H1 (cell line): ENCODE data around the gene KRTAP12-3. TPM values are rescaled to one million over a fixed set of nuclear protein-coding genes. Genes with fewer than 3 reads are reported as not detected.

Experiments
- CHD1 ChIP-seq: IDR thresholded peaks from 2 replicates; pipeline ENCODE4 v1.6.1; 2012; ENCODE audit warnings: low read depth, low read length, improper control_type of control experiment
- CHD2 ChIP-seq: IDR thresholded peaks from 2 replicates; pipeline ENCODE4 v1.6.1; 2012; ENCODE audit warnings: low read length, improper control_type of control experiment
- GABPA ChIP-seq: IDR thresholded peaks from 2 replicates; pipeline ENCODE4 v1.6.1; 2011; ENCODE audit warnings: mild to moderate bottlenecking, low read length, moderate library complexity, borderline replicate concordance; ENCODE audit not compliant: insufficient read depth
- PHF8 ChIP-seq: fragments of 200-600 bp; sonication (generic); conservative IDR thresholded peaks from 2 replicates; pipeline ENCODE4 v1.7.1; 2012; ENCODE audit warnings: low read depth, mild to moderate bottlenecking, inconsistent platforms, low read length, moderate library complexity
- RNF2 ChIP-seq: fragments of 200-900, 300-1000 bp; sonication (generic); IDR thresholded peaks from 2 replicates; pipeline ENCODE4 v1.7.1; 2016; ENCODE audit warnings: borderline replicate concordance, low read depth, mild to moderate bottlenecking, antibody characterized with exemption, low read length; ENCODE audit not compliant: poor library complexity, severe bottlenecking; ENCODE audit errors: missing control alignments
- SIRT6 ChIP-seq: IDR thresholded peaks from one replicate; pipeline ENCODE4 v1.7.1; 2012; ENCODE audit warnings: low read length, inconsistent platforms
- polyA plus RNA-seq, 7 experiments: library from polyadenylated mRNA; depleted of rRNA in 3 of 7; stranded (reverse) in 5 of 7; unstranded in 2 of 7; fragments of >200 nt in 5 of 7; fragments of 200-250 nt in 2 of 7; gene quantifications; 1 replicate in 5 of 7; 2 replicates in 1 of 7; 4 replicates in 1 of 7; pipeline versions ENCODE4 v1.2.1 to v1.2.3, GENCODE V29; 2011 to 2013; ENCODE audit warnings: missing spikeins in 2 of 7, mixed read lengths in 2 of 7
- total RNA-seq: library from RNA; stranded (reverse); fragmentation: NEBNext Ultra II Directional; extraction: Animal tissue kit (Norgen Biotek cat#: 25700); gene quantifications from 2 replicates; pipeline ENCODE4 v1.2.1, GENCODE V29; 2021

Gene KRTAP12-3
- total and polyA plus RNA-seq, 2 of the 8 experiments (the other 6 are each of a cell fraction or from before 2014, with no cell fraction given) = not detected

- no peak for TF ChIP-seq CHD1
- TF ChIP-seq CHD2 = no peak
- no peak for TF ChIP-seq GABPA
- no peak for TF ChIP-seq RNF2
- TF ChIP-seq PHF8 = no peak
- no peak for TF ChIP-seq SIRT6
Measured at GRCh38 chr21:44658913-44659595, 1.3 kb downstream of the KRTAP12-3 start (continued).
